BE2C (cell line): Measurements from ENCODE around the gene MAGEB3.

Experiments used
- DNase-seq: peaks from one replicate; pipeline ENCODE4 v3.0.0-alpha.2; 2020
- H3K27me3 ChIP-seq: fragments of 250-450 bp; sonication (Bioruptor Pico); 2 replicates; pipeline ENCODE4 v1.5.1; 2020; ENCODE audit warnings: mild to moderate bottlenecking
- H3K36me3 ChIP-seq: fragments of 250-450 bp; sonication (Bioruptor Pico); 2 replicates; pipeline ENCODE4 v1.5.1; 2020; ENCODE audit warnings: mild to moderate bottlenecking
- H3K4me1 ChIP-seq: fragments of 250-450 bp; sonication (Bioruptor Pico); 2 replicates; pipeline ENCODE4 v1.5.1; 2020
- H3K4me3 ChIP-seq: 2 replicates; pipeline ENCODE4 v1.5.1; 2011; ENCODE audit warnings: low read depth, low read length
- H3K9me3 ChIP-seq: fragments of 250-450 bp; sonication (Bioruptor Pico); 2 replicates; pipeline ENCODE4 v1.5.1; 2020
- TF ChIP-seq, protein P1 (sequence below): IDR thresholded peaks from 2 replicates; pipeline ENCODE4 v1.5.1; 2012; ENCODE audit warnings: mild to moderate bottlenecking, low read depth, low read length

MAGEB3 gene

DNA sequence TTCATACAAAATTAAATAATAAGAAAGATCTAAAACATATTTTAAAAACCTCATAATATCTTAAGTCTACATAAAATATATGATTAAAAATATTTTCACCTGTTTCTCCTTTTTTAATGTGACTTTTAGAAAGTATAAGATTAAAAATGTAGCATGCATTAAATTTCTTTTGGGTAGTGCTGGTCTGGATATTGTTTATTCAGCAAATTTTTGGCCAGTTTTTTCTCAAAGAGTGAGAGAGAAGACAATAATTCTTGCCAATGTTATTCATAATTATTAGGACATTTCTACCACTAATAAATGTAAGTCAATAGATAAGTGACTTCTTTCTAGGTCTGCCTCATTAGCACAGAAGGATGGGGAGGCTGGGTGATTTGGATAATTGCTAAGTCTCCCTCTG is 30.6 kb downstream of the MAGEB3 start:
- Histone ChIP-seq H3K27me3 (no peaks in the 10 kb centered on the region), H3K36me3 (no peaks in the 10 kb centered on the region)
- DNase-seq: no peak

DNA sequence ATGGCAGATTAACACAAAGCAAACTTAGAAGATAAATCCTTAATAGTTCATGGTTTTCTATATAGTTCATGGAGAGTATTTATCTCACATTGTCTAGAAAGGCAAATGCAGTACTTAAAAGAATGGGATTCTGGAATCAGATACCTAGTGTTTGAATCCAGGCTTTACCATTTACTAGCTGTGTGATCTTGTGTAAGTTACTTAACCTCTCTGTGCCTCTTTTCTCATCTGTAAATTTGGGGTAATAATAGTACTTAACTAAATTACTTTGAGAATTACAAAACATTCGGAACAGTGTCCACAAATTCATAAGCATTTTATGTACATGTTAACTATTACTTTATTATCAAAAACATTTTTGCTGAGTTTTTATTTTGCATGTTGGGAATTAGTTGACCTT is 32.3 kb downstream of the MAGEB3 start:
- H3K27me3 ChIP-seq: no peaks in the 10 kb centered on the region
- TF ChIP-seq, protein P1, sequence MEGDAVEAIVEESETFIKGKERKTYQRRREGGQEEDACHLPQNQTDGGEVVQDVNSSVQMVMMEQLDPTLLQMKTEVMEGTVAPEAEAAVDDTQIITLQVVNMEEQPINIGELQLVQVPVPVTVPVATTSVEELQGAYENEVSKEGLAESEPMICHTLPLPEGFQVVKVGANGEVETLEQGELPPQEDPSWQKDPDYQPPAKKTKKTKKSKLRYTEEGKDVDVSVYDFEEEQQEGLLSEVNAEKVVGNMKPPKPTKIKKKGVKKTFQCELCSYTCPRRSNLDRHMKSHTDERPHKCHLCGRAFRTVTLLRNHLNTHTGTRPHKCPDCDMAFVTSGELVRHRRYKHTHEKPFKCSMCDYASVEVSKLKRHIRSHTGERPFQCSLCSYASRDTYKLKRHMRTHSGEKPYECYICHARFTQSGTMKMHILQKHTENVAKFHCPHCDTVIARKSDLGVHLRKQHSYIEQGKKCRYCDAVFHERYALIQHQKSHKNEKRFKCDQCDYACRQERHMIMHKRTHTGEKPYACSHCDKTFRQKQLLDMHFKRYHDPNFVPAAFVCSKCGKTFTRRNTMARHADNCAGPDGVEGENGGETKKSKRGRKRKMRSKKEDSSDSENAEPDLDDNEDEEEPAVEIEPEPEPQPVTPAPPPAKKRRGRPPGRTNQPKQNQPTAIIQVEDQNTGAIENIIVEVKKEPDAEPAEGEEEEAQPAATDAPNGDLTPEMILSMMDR: no peak
- no peaks in the 10 kb centered on the region for H3K9me3 ChIP-seq
- H3K4me1 ChIP-seq: no peaks in the 10 kb centered on the region
- no peak overlapping the region for H3K4me3 ChIP-seq
- DNase-seq: no peak
- H3K36me3 ChIP-seq: no peaks in the 10 kb centered on the region

More for the DNA sequence above, 30.6 kb downstream of the MAGEB3 start:
- H3K4me3 ChIP-seq: no peak overlapping the region
- TF ChIP-seq, protein P1: no peak
- no peaks in the 10 kb centered on the region for H3K9me3 ChIP-seq
- no peaks in the 10 kb centered on the region for H3K4me1 ChIP-seq

DNA sequence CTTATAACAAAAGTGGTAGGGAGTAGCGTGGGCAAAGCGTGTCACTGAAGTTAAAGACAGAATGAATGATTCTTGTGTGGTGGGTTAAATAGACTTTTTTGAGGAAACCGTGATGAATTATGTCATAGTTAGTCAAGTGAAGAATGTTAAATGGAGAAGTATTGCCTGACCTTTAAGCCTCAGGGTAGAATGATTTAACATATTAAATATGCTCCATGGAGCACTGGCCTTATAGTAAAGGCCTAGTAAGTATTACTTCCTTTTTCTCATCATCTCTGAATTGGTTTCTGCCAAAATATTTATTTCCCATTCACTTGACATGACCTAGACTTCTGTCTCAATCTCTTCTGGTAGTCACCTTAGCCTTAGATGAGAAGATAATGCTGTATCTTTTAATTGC is 40.2 kb downstream of the MAGEB3 start:
- DNase-seq: no peak
- no peaks in the 10 kb centered on the region for H3K4me1 ChIP-seq
- H3K27me3 ChIP-seq: no peaks in the 10 kb centered on the region
- no peak overlapping the region for H3K4me3 ChIP-seq
- H3K9me3 ChIP-seq: no peaks in the 10 kb centered on the region
- TF ChIP-seq, protein P1: no peak
- no peaks in the 10 kb centered on the region for H3K36me3 ChIP-seq

DNA sequence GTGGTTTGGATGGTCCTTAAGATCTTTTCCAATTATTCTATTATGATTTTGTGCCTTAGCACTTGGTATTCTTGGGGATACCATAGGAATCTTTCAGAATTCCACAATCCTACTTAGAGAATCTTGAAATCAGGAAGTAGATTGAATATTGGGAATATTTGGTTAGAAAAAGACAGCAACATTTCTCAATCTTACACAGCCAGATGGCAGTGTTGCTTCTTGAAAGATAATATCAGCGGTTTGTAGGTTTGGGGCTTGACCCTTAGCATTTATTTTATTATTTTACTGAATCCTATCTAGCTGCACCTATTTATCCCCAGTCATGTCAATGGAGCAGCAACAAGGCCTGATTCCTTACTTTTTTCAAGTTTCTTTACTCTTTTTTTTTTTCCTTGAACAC is 45.0 kb downstream of the MAGEB3 start:
- TF ChIP-seq, protein P1: no peak
- no peaks in the 10 kb centered on the region for H3K4me1 ChIP-seq
- no peak overlapping the region for H3K4me3 ChIP-seq
- H3K9me3 ChIP-seq: no peaks in the 10 kb centered on the region
- no peak for DNase-seq
- no peaks in the 10 kb centered on the region for H3K27me3 ChIP-seq
- H3K36me3 ChIP-seq: no peaks in the 10 kb centered on the region

DNA sequence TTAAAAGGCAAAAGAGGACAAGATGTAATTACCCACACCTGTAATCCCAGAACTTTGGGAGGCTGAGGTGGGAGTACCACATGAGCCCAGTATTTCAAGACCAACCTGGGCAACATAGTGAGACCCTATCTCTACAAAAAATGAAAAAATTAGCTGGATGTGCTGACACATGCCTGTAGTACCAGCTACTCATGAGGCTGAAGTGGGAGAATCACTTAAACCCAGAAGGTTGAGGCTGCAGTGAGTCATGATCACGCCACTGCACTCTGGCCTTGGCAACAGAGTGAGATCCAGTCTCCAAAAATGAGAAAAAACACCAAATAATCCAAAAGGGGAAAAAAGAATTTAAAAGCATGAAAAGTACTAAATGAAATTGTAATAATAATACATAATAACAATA is 47.9 kb downstream of the MAGEB3 start:
- Histone ChIP-seq H3K27me3 (no peaks in the 10 kb centered on the region), H3K4me3 (no peak overlapping the region), H3K9me3 (no peaks in the 10 kb centered on the region), H3K4me1 (no peaks in the 10 kb centered on the region), H3K36me3 (no peaks in the 10 kb centered on the region)
- TF ChIP-seq, protein P1: no peak
- DNase-seq: no peak

DNA sequence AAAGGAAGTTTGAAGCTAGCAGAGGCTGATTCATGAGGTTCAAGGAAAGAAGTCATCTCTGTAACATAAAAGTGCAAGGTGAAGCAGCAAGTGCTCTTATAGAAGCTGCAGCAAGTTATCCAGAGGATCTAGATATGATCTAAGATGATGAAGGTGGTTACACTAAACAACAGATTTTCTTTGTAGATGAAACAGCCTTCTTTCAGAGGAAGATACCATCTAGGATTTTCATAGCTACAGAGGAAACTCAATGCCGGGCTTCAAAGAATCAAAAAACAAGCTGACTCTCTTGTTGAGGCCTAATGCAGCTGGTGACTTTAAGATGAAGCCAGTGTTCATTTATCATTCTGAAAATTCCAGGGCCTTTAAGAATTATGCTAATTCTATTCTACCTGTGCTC is 50.0 kb downstream of the MAGEB3 start:
- Histone ChIP-seq H3K36me3 (no peaks in the 10 kb centered on the region), H3K27me3 (no peaks in the 10 kb centered on the region), H3K4me3 (no peak overlapping the region), H3K4me1 (no peaks in the 10 kb centered on the region), H3K9me3 (no peaks in the 10 kb centered on the region)
- DNase-seq: no peak
- TF ChIP-seq, protein P1: no peak
